Panc1 (cell line): ENCODE results near the gene ALOXE3. TPM values are rescaled to one million over a fixed set of nuclear protein-coding genes. Genes with fewer than 3 reads are reported as not detected.

Source experiments
- ATAC-seq: fragments of 200-7000 bp; cut with Tn5 transposase; 2 replicates; pipeline ENCODE4 v1.9.1; 2020; ENCODE audit warnings: mild to moderate bottlenecking, moderate library complexity
- BruUV-seq: library from RNA; stranded (reverse); fragments of 400-500 nt; replicated peaks from 2 replicates; lab custom pipeline; 2021; lab: Mats Ljungman, UMichigan
- CTCF ChIA-PET: fragments of 300-600 bp; sonication (Branson Sonifier 250); formaldehyde crosslinking; loops from one replicate; lab custom pipeline; 2022; ENCODE audit warnings: antibody characterized with exemption; lab: Charles Lee
- POLR2A ChIA-PET: fragments of 300-600 bp; sonication (Branson Sonifier 250); formaldehyde crosslinking; loops from one replicate; lab custom pipeline; 2022; ENCODE audit warnings: antibody characterized with exemption; lab: Charles Lee
- DNase-seq: peaks from one replicate; pipeline ENCODE4 v3.0.0-alpha.2; 2010; ENCODE audit warnings: low read depth, low spot score
- H3K27ac ChIP-seq: 2 replicates; pipeline ENCODE4 v1.5.1; 2011; ENCODE audit warnings: mild to moderate bottlenecking, low read length, inconsistent platforms
- H3K27me3 ChIP-seq: fragments of 200-500 bp; sonication (Bioruptor generic); 2 replicates; pipeline ENCODE4 v1.6.0; 2014; ENCODE audit warnings: low read length, inconsistent platforms; ENCODE audit not compliant: control insufficient read depth, insufficient read depth
- H3K36me3 ChIP-seq: fragments of 200-500 bp; sonication (Bioruptor generic); 2 replicates; pipeline ENCODE4 v1.5.1; 2014; ENCODE audit warnings: inconsistent platforms, mild to moderate bottlenecking, low read length, moderate library complexity; ENCODE audit not compliant: control insufficient read depth, insufficient read depth
- H3K4me1 ChIP-seq: 2 replicates; pipeline ENCODE4 v1.5.1; 2011; ENCODE audit warnings: inconsistent platforms, mild to moderate bottlenecking, low read length, moderate library complexity; ENCODE audit not compliant: control insufficient read depth, insufficient read depth
- H3K4me3 ChIP-seq, 2 experiments: 2 replicates each; pipeline ENCODE4 v1.5.1; 2011 to 2012; ENCODE audit warnings: low read depth in 2 of 2, low read length in 2 of 2, mild to moderate bottlenecking in 2 of 2, inconsistent platforms in 1 of 2, moderate library complexity in 1 of 2
- H3K9me3 ChIP-seq: fragments of 200-500 bp; sonication (Bioruptor generic); 2 replicates; pipeline ENCODE4 v1.5.1; 2014; ENCODE audit warnings: low read depth, mild to moderate bottlenecking, inconsistent platforms, low read length, moderate library complexity; ENCODE audit not compliant: control insufficient read depth, insufficient read depth
- POLR2AphosphoS5 ChIP-seq: IDR thresholded peaks from 2 replicates; pipeline ENCODE4 v1.6.1; 2012; ENCODE audit warnings: mild to moderate bottlenecking, low read depth, low read length, moderate library complexity
- SIN3A ChIP-seq: IDR thresholded peaks from 2 replicates; pipeline ENCODE4 v1.6.1; 2012; ENCODE audit warnings: low read depth, mild to moderate bottlenecking, low read length, moderate library complexity, borderline replicate concordance; ENCODE audit not compliant: insufficient read depth
- TCF7L2 ChIP-seq: IDR thresholded peaks from 2 replicates; pipeline ENCODE4 v1.6.1; 2011; ENCODE audit warnings: mild to moderate bottlenecking, low read depth, low read length, inconsistent platforms
- in situ Hi-C: cut with HindIII; loops from 2 replicates; pipeline ENCODE4 v1.10.0; 2016; ENCODE audit warnings: low sequenced_read_pairs, low pct_unique_long_range_greater_than_20kb
- intact Hi-C: fragments of 100-400 bp; cut with micrococcal nuclease; formaldehyde crosslinking; loops from one replicate; pipeline ENCODE4 v1.10.0; 2022; ENCODE audit not compliant: unreplicated experiment
- total RNA-seq: library from RNA; stranded (reverse); gene quantifications from one replicate; pipeline ENCODE4 v1.2.1, GENCODE V29; 2021; ENCODE audit not compliant: unreplicated experiment
- TF ChIP-seq, protein P1 (sequence below): fragments of 450-650 bp; IDR thresholded peaks from 2 replicates; pipeline ENCODE4 v1.5.1; 2017; ENCODE audit warnings: mild to moderate bottlenecking
- TF ChIP-seq, protein P2 (sequence below), 2 experiments: IDR thresholded peaks; 2 replicates each; pipeline ENCODE4 v1.6.1; 2011 to 2012; ENCODE audit warnings: low read depth in 2 of 2, control low read depth in 1 of 2, low read length in 1 of 2, mild to moderate bottlenecking in 1 of 2, moderate library complexity in 1 of 2; ENCODE audit not compliant: insufficient read depth in 1 of 2

ALOXE3 gene
- total RNA-seq, 1 experiment from 2014 or later: 0.46 TPM

DNA sequence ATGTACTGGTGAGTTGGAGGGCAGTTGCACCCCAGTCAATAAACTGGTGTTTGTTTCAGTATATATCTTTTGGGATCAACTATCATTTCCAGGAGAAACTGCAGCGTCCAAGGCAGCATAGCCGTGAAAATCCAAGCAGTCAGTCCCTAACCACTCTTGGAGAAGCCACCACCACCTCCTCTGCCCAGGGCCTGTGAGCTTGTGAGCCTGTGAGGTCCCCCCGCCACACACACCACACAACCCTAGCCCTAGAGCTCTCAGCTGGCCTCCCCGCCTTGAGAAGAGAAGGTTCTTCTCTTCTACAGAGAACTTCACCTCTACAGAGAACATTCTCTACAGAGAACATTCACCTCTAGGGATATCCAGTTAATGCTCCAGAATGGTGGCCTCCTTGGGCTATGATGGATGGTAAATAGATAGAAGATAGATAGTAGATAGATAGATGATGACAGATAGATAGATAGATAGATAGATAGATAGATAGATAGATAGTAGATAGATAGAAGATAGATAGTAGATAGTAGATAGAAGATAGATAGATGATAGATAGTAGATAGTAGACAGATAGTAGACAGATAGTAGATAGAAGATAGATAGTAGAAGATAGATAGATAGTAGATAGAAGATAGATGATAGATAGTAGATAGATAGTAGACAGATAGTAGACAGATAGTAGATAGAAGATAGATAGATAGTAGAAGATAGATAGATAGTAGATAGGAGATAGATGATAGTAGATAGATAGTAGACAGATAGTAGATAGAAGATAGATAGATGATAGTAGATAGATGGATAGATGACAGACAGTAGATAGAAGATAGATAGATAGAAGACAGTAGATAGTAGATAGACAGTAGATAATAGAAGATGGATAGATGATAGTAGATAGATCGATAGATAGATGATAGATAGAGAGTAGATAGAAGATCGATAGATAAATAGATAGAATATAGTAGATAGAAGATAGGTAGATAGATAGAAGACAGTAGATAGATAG, 65.8 kb downstream of the ALOXE3 start:
- DNase-seq: no peak
- ChIA-PET CTCF (no interaction called here), POLR2A (no interaction called here)
- no peaks in the 10 kb centered on the region for H3K4me1 ChIP-seq
- no peaks in the 10 kb centered on the region for H3K36me3 ChIP-seq
- in situ Hi-C loops (no loop called here), intact Hi-C loops (loop anchor here (10.0 kb wide), 1 partner anchor 58 kb away; no protein-coding TSS in a partner anchor)
- no peak overlapping the region for H3K4me3 ChIP-seq
- no peak for ATAC-seq
- TF ChIP-seq TCF7L2 (no peak), SIN3A (no peak), POLR2AphosphoS5 (no peak)
- TF ChIP-seq, protein P1, sequence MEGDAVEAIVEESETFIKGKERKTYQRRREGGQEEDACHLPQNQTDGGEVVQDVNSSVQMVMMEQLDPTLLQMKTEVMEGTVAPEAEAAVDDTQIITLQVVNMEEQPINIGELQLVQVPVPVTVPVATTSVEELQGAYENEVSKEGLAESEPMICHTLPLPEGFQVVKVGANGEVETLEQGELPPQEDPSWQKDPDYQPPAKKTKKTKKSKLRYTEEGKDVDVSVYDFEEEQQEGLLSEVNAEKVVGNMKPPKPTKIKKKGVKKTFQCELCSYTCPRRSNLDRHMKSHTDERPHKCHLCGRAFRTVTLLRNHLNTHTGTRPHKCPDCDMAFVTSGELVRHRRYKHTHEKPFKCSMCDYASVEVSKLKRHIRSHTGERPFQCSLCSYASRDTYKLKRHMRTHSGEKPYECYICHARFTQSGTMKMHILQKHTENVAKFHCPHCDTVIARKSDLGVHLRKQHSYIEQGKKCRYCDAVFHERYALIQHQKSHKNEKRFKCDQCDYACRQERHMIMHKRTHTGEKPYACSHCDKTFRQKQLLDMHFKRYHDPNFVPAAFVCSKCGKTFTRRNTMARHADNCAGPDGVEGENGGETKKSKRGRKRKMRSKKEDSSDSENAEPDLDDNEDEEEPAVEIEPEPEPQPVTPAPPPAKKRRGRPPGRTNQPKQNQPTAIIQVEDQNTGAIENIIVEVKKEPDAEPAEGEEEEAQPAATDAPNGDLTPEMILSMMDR: no peak
- TF ChIP-seq, protein P2, sequence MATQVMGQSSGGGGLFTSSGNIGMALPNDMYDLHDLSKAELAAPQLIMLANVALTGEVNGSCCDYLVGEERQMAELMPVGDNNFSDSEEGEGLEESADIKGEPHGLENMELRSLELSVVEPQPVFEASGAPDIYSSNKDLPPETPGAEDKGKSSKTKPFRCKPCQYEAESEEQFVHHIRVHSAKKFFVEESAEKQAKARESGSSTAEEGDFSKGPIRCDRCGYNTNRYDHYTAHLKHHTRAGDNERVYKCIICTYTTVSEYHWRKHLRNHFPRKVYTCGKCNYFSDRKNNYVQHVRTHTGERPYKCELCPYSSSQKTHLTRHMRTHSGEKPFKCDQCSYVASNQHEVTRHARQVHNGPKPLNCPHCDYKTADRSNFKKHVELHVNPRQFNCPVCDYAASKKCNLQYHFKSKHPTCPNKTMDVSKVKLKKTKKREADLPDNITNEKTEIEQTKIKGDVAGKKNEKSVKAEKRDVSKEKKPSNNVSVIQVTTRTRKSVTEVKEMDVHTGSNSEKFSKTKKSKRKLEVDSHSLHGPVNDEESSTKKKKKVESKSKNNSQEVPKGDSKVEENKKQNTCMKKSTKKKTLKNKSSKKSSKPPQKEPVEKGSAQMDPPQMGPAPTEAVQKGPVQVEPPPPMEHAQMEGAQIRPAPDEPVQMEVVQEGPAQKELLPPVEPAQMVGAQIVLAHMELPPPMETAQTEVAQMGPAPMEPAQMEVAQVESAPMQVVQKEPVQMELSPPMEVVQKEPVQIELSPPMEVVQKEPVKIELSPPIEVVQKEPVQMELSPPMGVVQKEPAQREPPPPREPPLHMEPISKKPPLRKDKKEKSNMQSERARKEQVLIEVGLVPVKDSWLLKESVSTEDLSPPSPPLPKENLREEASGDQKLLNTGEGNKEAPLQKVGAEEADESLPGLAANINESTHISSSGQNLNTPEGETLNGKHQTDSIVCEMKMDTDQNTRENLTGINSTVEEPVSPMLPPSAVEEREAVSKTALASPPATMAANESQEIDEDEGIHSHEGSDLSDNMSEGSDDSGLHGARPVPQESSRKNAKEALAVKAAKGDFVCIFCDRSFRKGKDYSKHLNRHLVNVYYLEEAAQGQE (IDR thresholded peaks at IDR 0.05; ENCODE audit: insufficient read depth in 1 of 2, low read depth in 2 of 2, low read length in 1 of 2): no peak
- H3K27me3 ChIP-seq: no peaks in the 10 kb centered on the region
- H3K27ac ChIP-seq: no peak overlapping the region
- no TSS peak for BruUV-seq
- H3K9me3 ChIP-seq: no peaks in the 10 kb centered on the region

DNA sequence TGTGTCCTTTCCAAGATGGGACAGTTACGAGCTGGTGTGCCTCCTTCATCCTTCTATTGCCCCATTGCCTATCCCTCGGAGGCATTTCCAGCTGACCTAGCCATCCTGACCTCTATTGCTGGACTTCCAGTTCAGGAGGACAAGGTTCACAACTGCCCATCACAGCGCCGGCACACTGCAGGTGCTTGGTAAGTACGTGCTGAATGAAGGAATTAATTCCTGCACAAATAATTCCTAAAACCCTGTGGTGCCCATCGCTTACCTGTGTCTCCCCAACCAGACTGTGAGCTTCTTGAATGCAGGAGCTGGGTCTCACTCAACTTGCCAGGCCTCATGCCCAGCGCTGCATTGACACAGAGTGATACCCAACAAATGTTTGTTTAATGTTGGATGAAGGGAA, 66.5 kb downstream of the ALOXE3 start:
- DNase-seq: no peak
- POLR2A ChIA-PET: no interaction called here
- in situ Hi-C loops: no loop called here
- H3K4me3 ChIP-seq: no peak overlapping the region
- ATAC-seq: no peak
- TF ChIP-seq, protein P1: no peak
- TF ChIP-seq TCF7L2: no peak
- no peak for TF ChIP-seq SIN3A
- TF ChIP-seq POLR2AphosphoS5: no peak
- TF ChIP-seq, protein P2 (IDR thresholded peaks at IDR 0.05; ENCODE audit: insufficient read depth in 1 of 2, low read depth in 2 of 2, low read length in 1 of 2): no peak
- CTCF ChIA-PET: interaction anchor here (0.7 kb wide), 1 partner anchor 337 kb away, joined by 3 read pairs; no protein-coding TSS in a partner anchor
- intact Hi-C loops: loop anchor here (10.0 kb wide), 1 partner anchor 57 kb away; no protein-coding TSS in a partner anchor
- H3K36me3 ChIP-seq: no peaks in the 10 kb centered on the region
- no peaks in the 10 kb centered on the region for H3K9me3 ChIP-seq
- no peaks in the 10 kb centered on the region for H3K4me1 ChIP-seq
- H3K27me3 ChIP-seq: no peaks in the 10 kb centered on the region
- BruUV-seq: no TSS peak
- H3K27ac ChIP-seq: no peak overlapping the region
